H9 (cell line): ENCODE data around the gene NOX5. TPM values are rescaled to one million over a fixed set of nuclear protein-coding genes. Genes with fewer than 3 reads are reported as not detected.

Source experiments
- DNase-seq: peaks from one replicate; pipeline ENCODE4 v3.0.0-alpha.2; 2017
- H2AFZ ChIP-seq: one replicate; pipeline ENCODE4 v1.6.1; 2013; ENCODE audit warnings: mild to moderate bottlenecking, low read length, control low read depth, moderate library complexity
- H2AK5ac ChIP-seq: 2 replicates; pipeline ENCODE4 v1.6.1; 2013; ENCODE audit warnings: low read length, control low read depth, mixed read lengths; ENCODE audit not compliant: insufficient read length
- H2BK120ac ChIP-seq: one replicate; pipeline ENCODE4 v1.6.1; 2013; ENCODE audit warnings: low read depth, mild to moderate bottlenecking, low read length, control low read depth, inconsistent platforms; ENCODE audit not compliant: poor library complexity, severe bottlenecking
- H2BK12ac ChIP-seq: 2 replicates; pipeline ENCODE4 v1.6.1; 2013; ENCODE audit warnings: low read length, control low read depth, mixed read lengths, low read depth; ENCODE audit not compliant: insufficient read length
- H2BK15ac ChIP-seq: 2 replicates; pipeline ENCODE4 v1.6.1; 2013; ENCODE audit warnings: low read depth, low read length, control low read depth
- H2BK20ac ChIP-seq: one replicate; pipeline ENCODE4 v1.6.1; 2013; ENCODE audit warnings: low read depth, mild to moderate bottlenecking, low read length, control low read depth, inconsistent platforms; ENCODE audit not compliant: poor library complexity, severe bottlenecking
- H2BK5ac ChIP-seq: 2 replicates; pipeline ENCODE4 v1.6.1; 2013; ENCODE audit warnings: low read length, control low read depth, mixed read lengths; ENCODE audit not compliant: insufficient read length
- H3K14ac ChIP-seq: 2 replicates; pipeline ENCODE4 v1.6.1; 2013; ENCODE audit warnings: low read length, control low read depth; ENCODE audit not compliant: insufficient read depth
- H3K18ac ChIP-seq: 2 replicates; pipeline ENCODE4 v1.6.1; 2013; ENCODE audit warnings: low read depth, mild to moderate bottlenecking, mixed read lengths, low read length, control low read depth; ENCODE audit not compliant: insufficient read length
- H3K23ac ChIP-seq: 2 replicates; pipeline ENCODE4 v1.6.1; 2013; ENCODE audit warnings: low read length, control low read depth, mixed read lengths, low read depth; ENCODE audit not compliant: insufficient read length
- H3K23me2 ChIP-seq: 2 replicates; pipeline ENCODE4 v1.6.1; 2013; ENCODE audit warnings: low read depth, mild to moderate bottlenecking, mixed read lengths, low read length, control low read depth; ENCODE audit not compliant: insufficient read length, poor library complexity, severe bottlenecking
- H3K27ac ChIP-seq: 2 replicates; pipeline ENCODE4 v1.5.1; 2013; ENCODE audit warnings: low read length, control low read depth, mixed read lengths, low read depth; ENCODE audit not compliant: insufficient read length
- H3K27me3 ChIP-seq: 2 replicates; pipeline ENCODE4 v1.6.1; 2013; ENCODE audit warnings: low read length, control low read depth, inconsistent platforms; ENCODE audit not compliant: insufficient read depth
- H3K4ac ChIP-seq: 2 replicates; pipeline ENCODE4 v1.6.1; 2013; ENCODE audit warnings: low read depth, mild to moderate bottlenecking, control low read depth, inconsistent platforms, low read length, moderate library complexity
- H3K4me1 ChIP-seq: 2 replicates; pipeline ENCODE4 v1.6.1; 2013; ENCODE audit warnings: low read length, control low read depth, inconsistent platforms; ENCODE audit not compliant: insufficient read depth
- H3K4me2 ChIP-seq: 2 replicates; pipeline ENCODE4 v1.6.1; 2013; ENCODE audit warnings: low read length, control low read depth, mixed read lengths; ENCODE audit not compliant: insufficient read length, insufficient read depth
- H3K56ac ChIP-seq: 2 replicates; pipeline ENCODE4 v1.6.1; 2013; ENCODE audit warnings: low read depth, mild to moderate bottlenecking, mixed read lengths, low read length, control low read depth; ENCODE audit not compliant: insufficient read length
- H3K79me1 ChIP-seq: 2 replicates; pipeline ENCODE4 v1.6.1; 2013; ENCODE audit warnings: low read depth, mild to moderate bottlenecking, moderate library complexity, low read length, control low read depth, inconsistent platforms; ENCODE audit not compliant: insufficient read depth, poor library complexity, severe bottlenecking
- H3K79me2 ChIP-seq: 2 replicates; pipeline ENCODE4 v1.6.1; 2013; ENCODE audit warnings: low read length, control low read depth, inconsistent platforms; ENCODE audit not compliant: insufficient read depth
- H3K9ac ChIP-seq: 2 replicates; pipeline ENCODE4 v1.6.1; 2013; ENCODE audit warnings: low read length, control low read depth, mixed read lengths; ENCODE audit not compliant: insufficient read length; ENCODE audit errors: extremely low read depth
- H3K9me3 ChIP-seq: one replicate; pipeline ENCODE4 v1.6.1; 2013; ENCODE audit warnings: low read depth, low read length, inconsistent platforms; ENCODE audit not compliant: control insufficient read depth
- H3T11ph ChIP-seq: one replicate; pipeline ENCODE4 v1.6.1; 2013; ENCODE audit warnings: mild to moderate bottlenecking, low read length, control low read depth, inconsistent platforms
- H4K20me1 ChIP-seq: one replicate; pipeline ENCODE4 v1.6.1; 2013; ENCODE audit not compliant: control insufficient read depth, insufficient read length, insufficient read depth
- H4K5ac ChIP-seq: 2 replicates; pipeline ENCODE4 v1.6.1; 2013; ENCODE audit warnings: low read depth, mild to moderate bottlenecking, mixed read lengths, low read length, control low read depth; ENCODE audit not compliant: insufficient read length
- H4K8ac ChIP-seq: replicated peaks from 2 replicates; pipeline ENCODE4 v1.6.1; 2013; ENCODE audit warnings: low read length, control low read depth, mixed read lengths, low read depth; ENCODE audit not compliant: insufficient read length
- H4K91ac ChIP-seq: 2 replicates; pipeline ENCODE4 v1.6.1; 2013; ENCODE audit warnings: low read depth, mild to moderate bottlenecking, moderate library complexity, mixed read lengths, low read length, control low read depth; ENCODE audit not compliant: insufficient read length
- H3K27ac Mint-ChIP-seq, 3 experiments: 2 replicates in 2 of 3; 3 replicates in 1 of 3; pipeline ENCODE4 v1.8.0; 2020 to 2021; ENCODE audit warnings: mixed read lengths in 3 of 3, mild to moderate bottlenecking in 1 of 3, moderate library complexity in 1 of 3
- H3K27me3 Mint-ChIP-seq: 2 replicates; pipeline ENCODE4 v1.8.0; 2021; ENCODE audit warnings: low read depth, mild to moderate bottlenecking, moderate library complexity, mixed read lengths
- H3K36me3 Mint-ChIP-seq, 3 experiments: 2 replicates in 2 of 3; 3 replicates in 1 of 3; pipeline ENCODE4 v1.8.0; 2020 to 2021; ENCODE audit warnings: low read depth in 3 of 3, mixed read lengths in 3 of 3; ENCODE audit not compliant: insufficient read depth in 1 of 3
- H3K4me1 Mint-ChIP-seq, 2 experiments: 2 replicates each; pipeline ENCODE4 v1.8.0; 2020; ENCODE audit warnings: mixed read lengths in 2 of 2
- H3K4me3 Mint-ChIP-seq, 2 experiments: 2 replicates in 1 of 2; 3 replicates in 1 of 2; pipeline ENCODE4 v1.8.0; 2020 to 2021; ENCODE audit warnings: mild to moderate bottlenecking in 2 of 2, mixed read lengths in 2 of 2, moderate library complexity in 1 of 2
- H3K9me3 Mint-ChIP-seq, 2 experiments: 2 replicates in 1 of 2; 3 replicates in 1 of 2; pipeline ENCODE4 v1.8.0; 2020; ENCODE audit warnings: mild to moderate bottlenecking in 2 of 2, mixed read lengths in 2 of 2, moderate library complexity in 1 of 2
- WGBS: extraction: QIAGEN DNeasy Blood & Tissue Kit; methylation state at CpG from one replicate; pipeline ENCODE4 v1.1.7; 2013; ENCODE audit warnings: missing lambda C conversion rate, low lambda C conversion rate, mixed read lengths; ENCODE audit not compliant: insufficient read length; ENCODE audit errors: extremely low coverage; 5-methylcytosine and 5-hydroxymethylcytosine counted together
- total RNA-seq: library from RNA; stranded (reverse); gene quantifications from 2 replicates; pipeline ENCODE4 v1.2.1, GENCODE V29; 2021
- TF ChIP-seq, protein P1 (sequence below): fragments of 200-600 bp; sonication (generic); conservative IDR thresholded peaks from 3 replicates; pipeline ENCODE4 v1.8.0; 2021; ENCODE audit warnings: antibody characterized with exemption, mild to moderate bottlenecking

The NOX5 gene
- total RNA-seq, 1 experiment from 2014 or later, result 0.04 TPM

DNA sequence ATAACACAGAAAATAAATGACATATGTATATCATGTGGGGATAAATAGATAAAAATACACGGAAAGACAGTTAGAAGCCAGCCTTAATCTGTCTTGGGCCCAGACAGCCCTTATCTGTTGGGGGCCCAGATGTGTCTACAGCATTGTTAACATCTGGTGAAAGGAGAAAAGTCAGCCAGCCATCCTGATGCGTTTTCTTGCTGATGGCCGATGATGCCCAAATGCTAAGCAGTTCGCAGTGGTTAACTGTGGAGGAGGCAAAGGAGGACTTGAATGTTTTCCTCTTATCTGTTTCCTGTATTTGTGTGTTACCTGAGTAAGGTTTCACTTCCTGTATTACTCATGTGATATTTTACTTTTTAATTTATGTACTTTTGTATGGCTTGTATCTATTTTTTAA is 46.2 kb downstream of the NOX5 start:
- Histone ChIP-seq H4K91ac (no peak overlapping the region), H3K23me2 (no peaks in the 10 kb centered on the region), H3K27ac (no peak overlapping the region), H2BK120ac (no peak overlapping the region), H3K79me1 (no peaks in the 10 kb centered on the region), H2BK5ac (no peak overlapping the region), H3K4ac (no peak overlapping the region), H3K4me1 (no peaks in the 10 kb centered on the region; the same call in 1 of the 2 replicates), H3K18ac (no peak overlapping the region), H2AFZ (no peak overlapping the region), H4K8ac (no peak overlapping the region), H2BK15ac (no peak overlapping the region), H3K4me2 (no peak overlapping the region), H3K27me3 (no peaks in the 10 kb centered on the region), H3K56ac (no peak overlapping the region), H3K9ac (no peak overlapping the region), H2AK5ac (no peak overlapping the region), H3K14ac (no peak overlapping the region), H3K9me3 (no peaks in the 10 kb centered on the region), H4K20me1 (no peaks in the 10 kb centered on the region), H2BK12ac (no peak overlapping the region), H2BK20ac (no peak overlapping the region), H4K5ac (no peak overlapping the region), H3T11ph (no peak overlapping the region), H3K23ac (no peak overlapping the region), H3K79me2 (no peaks in the 10 kb centered on the region)
- H3K36me3 Mint-ChIP-seq, result no peaks in the 10 kb centered on the region
- no CpG with 5 or more reads among the region's 4 CpGs for WGBS
- DNase-seq, result no peak
- no peak overlapping the region for H3K27ac Mint-ChIP-seq
- H3K4me1 Mint-ChIP-seq, result peaks cover 15 to 27% of the 10 kb centered on the region in 2 experiments
- H3K9me3 Mint-ChIP-seq, result no peaks in the 10 kb centered on the region
- no peak overlapping the region for H3K4me3 Mint-ChIP-seq
- peaks cover 25% of the 10 kb centered on the region for H3K27me3 Mint-ChIP-seq
- TF ChIP-seq, protein P1, sequence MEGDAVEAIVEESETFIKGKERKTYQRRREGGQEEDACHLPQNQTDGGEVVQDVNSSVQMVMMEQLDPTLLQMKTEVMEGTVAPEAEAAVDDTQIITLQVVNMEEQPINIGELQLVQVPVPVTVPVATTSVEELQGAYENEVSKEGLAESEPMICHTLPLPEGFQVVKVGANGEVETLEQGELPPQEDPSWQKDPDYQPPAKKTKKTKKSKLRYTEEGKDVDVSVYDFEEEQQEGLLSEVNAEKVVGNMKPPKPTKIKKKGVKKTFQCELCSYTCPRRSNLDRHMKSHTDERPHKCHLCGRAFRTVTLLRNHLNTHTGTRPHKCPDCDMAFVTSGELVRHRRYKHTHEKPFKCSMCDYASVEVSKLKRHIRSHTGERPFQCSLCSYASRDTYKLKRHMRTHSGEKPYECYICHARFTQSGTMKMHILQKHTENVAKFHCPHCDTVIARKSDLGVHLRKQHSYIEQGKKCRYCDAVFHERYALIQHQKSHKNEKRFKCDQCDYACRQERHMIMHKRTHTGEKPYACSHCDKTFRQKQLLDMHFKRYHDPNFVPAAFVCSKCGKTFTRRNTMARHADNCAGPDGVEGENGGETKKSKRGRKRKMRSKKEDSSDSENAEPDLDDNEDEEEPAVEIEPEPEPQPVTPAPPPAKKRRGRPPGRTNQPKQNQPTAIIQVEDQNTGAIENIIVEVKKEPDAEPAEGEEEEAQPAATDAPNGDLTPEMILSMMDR, result no peak
